COLO668 (cell line): ENCODE results near the gene NCK2.
A peak's percentile ranks its signal among the peaks of the same experiment; 100 is the strongest.

Source experiments
- DNase-seq: peaks from one replicate; lab custom pipeline; 2025; ENCODE audit not compliant: unreplicated experiment; lab: John Stamatoyannopoulos, UW

Gene NCK2

DNA sequence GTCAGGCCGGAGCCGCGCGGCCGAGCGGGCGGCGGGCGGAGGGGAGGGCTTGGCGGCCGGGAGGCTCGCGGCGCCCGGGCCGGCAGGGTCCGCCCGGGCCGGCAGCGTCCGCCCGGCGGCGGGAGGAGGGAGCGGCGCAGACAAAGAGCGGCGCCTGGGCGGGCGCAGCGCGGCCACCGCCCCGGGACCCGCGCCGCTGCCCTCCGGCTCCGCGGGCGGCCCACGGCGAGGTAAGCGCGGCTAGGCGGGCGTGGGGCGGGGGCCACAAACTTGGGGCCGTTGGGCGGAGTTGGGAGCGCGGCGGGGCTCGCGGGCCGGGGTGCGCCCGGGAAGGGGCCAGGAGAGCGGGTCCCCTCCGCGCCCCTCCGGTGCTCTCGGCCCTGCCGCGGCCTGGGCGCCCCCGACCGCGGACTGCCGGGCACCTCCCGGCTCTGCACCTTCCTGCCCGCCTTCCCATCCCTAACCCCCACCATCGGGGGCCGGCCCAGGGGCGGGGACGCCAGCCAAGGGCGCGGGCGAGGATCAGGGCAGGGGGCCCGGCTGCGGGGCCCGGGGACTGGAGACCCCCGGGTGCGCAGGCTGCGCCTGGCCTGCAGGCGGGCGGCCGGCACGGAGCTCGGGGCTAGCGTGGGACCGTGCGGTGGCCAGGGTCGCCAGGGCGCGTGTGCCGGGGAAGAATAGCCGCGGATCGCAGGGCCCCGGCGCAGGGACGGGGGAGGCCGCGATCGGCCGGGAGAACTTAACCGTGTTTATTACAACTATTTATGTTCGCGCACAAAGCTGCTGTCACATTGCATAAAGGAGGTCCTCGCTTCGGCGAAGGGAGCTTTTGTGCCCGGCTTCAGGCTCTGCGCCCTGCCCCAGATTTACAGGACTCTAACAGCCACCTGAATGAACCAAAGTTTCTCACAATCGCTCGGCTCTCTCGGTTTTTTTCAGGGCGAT is at the start of gene NCK2:
NCK2 (plus strand) TSS at position 4 of the 945 bp plus-strand sequence. CDS start 110,152 bp downstream, outside the sequence.
- peak; percentile 64 for DNase-seq

DNA sequence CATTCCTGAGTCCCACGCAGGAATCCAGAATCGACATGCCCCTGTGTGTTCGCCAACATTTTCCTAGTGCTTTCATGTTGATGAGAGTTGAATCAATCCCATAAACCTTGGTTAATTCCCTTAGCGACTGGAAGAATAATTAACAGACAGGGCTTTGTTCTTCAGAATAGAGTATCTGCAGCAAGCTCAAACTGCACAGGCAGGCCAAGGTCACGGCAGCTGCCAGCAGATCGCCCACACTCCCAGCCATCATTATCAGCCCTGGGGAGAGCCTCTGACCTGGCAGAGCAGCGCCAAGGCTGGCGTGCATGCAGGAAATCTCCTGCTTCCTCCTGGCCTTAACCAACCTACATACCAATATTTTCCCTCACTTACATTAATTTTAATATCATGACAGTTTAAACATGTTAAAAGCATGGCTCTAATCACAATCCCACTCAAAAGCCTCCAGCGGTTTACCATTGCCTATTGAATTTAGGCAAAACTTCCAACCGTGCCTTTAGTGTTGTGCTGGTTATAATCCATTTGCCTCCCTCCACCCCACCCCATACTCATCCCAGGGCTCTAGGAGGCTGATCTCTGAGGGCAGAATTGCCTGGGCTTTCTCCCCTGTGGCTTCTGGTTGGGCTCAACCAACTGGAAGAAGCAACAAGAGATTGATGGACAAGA is 46.8 kb upstream of the NCK2 start:
- no peak for DNase-seq

DNA sequence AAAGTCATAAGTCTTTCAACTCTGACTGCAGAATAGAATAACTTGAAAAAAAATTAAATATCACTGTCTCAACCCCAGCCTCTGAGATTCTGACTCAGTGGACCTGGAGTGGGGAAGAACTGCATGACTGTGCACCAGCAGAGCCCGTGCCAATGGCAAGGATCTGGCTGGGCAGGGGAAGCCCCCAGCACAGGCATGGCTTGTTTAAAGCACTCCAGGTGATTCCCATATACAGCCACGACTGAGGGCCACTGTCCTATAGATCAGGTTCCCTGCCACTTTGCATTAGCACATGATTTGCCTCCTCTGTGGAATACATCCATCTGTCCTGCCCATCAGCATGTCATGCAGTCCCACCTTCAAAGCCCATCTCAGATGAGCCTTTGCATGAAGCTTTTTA is 45.9 kb upstream of the NCK2 start:
- no peak for DNase-seq

DNA sequence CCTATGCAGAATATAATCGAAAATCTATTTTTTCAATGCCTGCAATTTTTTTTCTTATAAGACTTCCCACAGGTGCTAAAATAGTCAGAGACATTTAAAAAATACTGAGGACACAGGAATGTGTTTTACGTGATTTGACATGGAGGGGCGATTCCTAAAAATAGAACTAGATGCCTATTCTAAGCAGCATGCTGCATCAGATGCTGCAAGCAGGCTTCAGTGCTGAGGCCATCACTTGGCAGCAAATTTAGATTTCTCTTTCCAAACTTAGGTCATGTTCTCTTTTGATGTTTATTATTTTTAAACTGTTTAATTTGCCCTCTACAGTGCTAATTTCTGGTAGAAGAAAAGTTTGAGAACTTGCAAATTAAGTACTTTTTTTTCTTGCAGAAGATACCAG is 43.7 kb upstream of the NCK2 start:
- DNase-seq, result no peak

DNA sequence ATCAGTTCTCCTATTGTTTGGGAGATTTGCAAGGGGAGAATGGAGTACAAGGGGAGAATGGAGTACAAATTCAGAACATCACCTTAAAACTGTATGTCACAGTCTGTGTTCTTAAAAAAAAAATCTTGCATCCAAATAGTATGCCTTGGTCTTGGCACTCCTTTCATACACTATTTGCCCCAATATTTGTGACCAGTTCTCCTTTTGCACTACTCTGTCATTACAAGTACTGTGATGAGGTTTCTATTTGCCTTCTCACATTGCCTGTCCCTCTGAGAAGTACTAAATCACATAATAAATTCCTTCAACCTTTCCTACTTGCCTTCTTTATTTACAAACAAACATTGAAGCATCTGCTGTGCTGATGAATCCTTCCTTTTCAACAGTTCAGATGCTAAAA is 36.0 kb upstream of the NCK2 start:
- DNase-seq, result no peak

DNA sequence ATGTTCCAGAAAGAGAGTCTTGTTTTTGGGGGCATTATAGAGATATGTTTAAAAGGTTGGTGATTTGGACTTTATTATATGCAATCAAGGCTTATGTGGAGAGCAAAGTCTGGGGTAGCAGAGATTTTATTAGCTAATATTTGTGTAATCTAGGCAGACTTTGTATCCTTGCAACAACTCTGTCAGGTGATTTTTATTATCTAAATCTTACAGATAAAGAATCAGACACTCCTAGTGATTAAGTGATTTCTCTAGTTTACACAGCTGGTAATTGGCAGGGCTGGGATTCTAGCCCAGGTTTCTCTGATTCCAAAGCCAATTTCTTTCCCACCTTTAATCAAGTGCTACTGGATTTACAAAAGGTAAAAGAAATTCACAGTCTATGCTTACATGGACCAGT is 33.3 kb upstream of the NCK2 start:
- no peak for DNase-seq

DNA sequence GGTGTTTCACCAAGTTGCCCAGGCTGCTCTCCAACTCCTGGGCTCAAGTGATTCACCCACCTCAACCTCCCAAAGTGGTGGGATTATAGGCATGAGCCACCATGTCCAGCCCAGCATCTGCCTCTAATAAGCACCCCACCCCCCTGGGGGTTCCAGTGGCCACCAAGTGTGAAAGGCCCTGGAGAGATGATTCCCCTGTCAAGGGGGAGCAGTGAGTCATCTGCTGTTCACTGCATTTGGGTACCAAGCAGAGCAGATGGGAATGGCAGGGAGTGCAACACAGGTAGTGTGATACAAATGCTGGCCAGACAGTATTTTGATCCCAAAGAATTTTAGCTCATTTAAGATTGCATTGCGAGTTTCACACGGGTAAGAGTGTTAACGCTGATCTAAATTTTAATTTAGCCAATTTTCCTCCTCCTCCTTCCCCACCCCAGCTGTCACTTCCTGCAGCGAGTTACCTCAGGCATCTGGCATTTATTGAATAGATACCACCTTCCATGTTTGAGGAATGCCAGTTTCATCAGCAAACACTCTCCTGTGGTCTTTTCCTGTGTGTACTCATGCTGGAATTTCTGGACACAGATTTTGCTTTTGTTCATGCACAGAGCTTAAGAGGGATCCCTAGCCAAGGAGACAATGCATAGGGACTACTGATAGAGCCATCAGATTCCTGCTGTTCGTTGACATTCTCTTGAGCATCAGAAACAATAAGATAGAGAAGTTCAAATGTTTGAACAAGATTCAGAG is 32.4 kb upstream of the NCK2 start:
- DNase-seq, result peak; percentile 24

DNA sequence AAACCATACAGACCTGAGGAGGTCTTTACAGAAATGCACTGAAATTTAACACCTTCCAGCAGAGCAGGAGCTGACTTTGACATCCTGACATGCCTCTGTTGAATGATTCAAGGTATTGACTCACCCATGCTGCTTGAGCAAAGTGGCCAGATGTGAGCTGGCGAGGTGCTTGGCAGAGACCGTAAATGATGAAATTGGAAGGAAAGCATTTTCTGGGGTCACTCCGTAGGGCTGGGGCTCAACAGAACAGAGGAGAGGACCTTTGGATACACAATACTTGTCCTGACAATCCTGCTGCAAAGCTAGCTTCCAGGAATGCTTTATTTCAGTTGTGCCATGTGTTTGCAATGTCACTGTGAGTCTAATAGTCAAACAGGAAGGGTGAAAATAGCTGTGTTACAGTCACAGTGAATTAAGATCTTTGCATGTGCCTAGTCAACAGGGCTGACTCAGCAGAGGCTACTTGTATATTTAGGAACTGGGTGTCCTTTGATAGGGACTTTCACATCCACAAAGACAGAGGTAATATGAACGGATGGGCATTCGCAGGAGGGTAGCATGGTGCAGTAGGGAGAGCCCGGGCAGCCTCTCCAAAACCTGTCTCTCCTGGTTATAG is 31.6 kb upstream of the NCK2 start:
- no peak for DNase-seq

DNA sequence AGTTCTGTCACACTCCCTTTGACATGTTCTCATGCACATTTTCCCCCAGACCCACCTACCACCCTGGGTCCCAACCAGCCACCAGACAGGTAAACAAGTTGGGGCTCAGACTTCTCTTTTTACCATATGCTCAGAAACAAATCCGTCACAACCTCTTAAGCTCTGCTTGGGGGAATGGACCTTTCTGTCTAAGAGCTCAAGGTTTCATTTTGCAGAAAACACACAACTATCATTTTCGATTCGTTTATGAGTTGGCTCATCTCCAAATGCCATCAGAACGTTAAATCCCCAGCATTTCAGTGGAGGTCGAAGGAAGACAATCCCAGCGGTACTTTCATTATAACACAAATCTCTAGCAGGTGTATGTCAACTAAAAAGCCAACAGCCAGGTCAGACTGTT is 30.6 kb upstream of the NCK2 start:
- no peak for DNase-seq

DNA sequence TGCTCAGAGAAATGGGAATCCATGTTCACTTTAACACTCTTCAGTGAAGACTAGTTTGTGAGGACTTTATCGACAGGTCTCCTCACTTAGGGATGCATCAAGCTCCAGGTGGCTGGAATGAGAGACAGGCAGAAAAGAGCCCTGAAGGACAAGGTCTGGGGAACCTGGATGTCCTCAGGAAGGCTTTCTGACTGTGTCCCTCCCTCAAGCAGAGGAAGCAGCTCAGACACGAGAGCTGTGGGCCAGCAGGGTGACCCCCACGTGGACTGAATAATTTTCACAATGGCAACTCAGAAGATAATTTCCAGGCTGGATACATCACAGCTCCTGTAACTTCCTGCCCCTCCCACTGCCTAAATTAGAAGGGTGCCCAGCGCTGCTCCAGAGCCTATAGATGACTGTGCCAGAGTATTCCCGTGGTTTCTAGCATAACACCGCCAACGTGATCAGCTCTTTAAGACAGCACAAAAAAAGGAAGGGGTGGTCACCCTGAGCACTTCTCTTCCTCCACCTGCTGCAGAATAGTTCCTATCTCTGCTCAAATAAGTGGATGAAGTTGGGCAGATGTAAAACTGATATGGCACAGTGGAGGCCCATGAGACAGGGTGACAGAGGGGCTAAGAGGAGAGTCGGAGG is 25.7 kb upstream of the NCK2 start:
- no peak for DNase-seq

DNA sequence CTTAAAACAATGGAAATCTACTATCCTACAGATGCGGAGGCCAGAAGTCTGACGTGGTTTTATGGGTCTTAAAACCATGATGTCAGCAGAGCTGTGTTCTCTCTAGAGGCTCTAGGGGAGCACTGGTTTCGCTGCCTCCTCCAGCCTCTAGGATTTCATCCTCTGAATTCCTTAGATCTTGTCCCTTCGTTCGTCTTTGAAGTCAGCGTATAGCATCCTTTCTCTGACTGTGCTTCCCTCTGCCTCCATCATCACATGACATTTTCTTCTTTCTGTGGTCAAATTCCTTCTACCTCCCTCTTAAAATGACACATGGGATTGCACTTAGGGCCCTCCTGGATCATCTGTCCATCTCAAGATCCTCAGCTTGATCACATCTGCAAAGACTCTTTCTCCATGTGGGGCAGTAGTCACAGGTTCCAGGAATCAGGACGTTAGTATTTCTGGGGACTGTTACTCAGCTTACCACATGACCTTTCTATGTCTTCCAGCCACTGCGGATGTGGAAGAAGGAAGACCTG is 22.7 kb upstream of the NCK2 start:
- no peak for DNase-seq

DNA sequence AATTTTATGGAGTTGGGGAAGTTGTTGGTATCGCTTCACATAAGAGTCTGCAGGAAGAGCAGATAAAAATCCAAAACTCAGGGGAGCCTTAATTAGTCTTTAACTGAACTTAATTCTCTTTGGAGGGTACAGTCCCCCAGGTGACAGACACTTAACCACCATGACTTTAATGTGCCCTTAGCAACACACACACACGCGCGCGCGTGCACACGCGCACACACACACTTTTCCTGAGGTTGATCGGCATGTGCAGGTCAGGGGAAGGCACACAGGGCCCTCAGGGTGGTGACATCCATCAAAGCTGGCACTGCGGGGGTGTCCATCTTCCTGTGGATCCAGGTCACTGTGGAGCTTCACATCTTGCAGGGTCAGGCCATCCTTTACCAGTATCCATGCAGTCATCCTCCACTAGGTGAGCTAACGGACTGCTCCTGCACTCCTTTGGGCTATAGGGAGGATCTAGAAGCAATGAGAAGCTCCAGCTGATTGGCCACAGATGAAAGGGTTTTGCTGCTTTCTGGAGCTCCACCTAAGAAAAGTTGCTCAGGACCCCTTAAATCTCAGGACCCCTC is 21.9 kb upstream of the NCK2 start:
- DNase-seq, result no peak

DNA sequence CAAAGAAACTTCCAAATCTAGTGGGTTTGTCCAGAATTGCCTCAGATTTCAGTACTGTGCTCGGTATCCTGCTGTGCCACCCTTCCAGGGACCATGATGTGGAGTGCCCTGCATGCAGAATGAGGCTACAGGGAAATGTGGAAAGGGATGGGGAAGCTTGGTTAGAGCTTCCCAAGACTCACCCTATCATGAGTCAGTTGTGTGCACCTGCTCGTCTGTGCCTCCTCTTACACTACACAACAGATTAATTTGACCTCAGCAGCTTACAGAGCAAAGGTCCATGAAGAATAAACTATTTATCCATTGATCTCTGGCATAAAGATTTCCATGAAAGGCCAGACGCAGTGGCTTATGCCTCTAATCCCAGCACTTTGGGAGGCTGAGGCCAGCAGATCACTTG is 21.3 kb upstream of the NCK2 start:
- no peak for DNase-seq

DNA sequence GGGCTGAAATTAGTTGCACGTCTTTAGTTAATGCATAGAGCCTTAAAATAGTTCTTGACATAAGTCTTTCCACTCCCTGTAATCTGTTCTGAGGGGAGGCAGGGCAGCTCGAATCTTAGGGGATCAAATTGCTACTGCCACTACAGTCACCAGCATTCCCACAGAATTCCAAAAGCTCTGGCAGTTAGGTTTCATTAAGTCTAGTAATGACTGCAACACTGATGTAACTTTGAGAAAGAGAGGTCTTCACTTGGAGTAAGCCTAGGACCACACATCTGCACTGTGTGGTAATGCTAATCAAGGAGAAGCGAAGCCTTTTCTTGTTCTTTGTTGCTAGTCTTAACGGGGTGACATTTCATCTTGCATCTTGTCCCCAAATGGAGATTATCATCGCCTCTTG is 19.3 kb upstream of the NCK2 start:
- no peak for DNase-seq

DNA sequence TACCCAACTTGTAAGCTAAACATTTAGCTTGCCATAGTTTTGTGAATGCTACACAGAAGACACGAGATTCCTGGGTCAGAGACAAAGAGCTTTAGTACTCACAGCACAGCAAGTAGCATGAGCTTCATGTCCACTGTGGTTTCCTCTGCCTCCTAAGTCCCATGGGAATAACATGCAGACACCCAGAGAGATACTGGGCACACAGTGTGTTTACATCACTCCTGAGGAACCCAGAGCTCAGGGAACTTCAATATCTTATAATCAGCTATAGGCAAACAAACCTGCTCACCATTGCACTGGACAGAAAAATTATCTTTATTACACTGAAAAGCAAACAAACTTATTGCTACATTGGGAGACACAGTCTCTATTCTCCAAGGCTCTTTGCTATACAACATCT is 14.5 kb upstream of the NCK2 start:
- no peak for DNase-seq

DNA sequence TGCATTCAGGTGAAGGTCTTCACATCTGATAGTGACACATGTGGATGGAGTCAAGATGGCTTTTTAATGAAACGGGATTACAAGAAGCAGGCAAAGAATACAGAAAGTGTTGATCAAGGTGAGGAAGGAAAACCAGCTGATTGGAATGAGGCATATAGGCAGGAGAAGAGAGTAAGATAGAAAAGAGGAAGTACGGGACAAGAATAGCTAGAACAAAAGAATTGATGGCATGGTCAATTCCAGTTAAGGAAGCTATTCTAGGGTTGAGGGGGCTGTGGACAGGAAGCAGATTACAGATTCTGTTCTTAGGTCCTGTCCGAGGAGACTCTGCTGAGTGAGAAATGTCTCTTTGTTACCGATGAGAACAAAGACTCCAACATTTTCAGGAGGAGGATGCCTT is 13.2 kb upstream of the NCK2 start:
- DNase-seq, result no peak

DNA sequence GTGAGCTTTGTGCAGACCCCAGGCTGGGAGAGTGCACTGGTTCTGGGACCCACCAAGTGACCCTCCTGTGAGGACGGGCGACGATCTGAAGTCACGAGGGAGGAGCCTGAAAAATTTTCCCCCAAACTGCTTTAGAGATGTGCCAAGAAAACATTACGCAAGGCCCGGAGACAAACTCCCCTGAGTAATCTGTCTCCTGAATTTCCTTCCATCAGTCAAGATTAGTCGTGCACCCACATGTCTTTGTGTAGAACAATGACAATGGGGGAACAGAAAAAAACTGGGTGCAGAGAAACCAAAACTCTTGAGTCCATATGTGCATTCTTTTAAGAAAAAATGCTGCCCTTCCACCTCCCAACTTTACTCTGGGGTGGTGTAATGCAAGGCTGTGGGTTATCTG is 12.6 kb upstream of the NCK2 start:
- no peak for DNase-seq

DNA sequence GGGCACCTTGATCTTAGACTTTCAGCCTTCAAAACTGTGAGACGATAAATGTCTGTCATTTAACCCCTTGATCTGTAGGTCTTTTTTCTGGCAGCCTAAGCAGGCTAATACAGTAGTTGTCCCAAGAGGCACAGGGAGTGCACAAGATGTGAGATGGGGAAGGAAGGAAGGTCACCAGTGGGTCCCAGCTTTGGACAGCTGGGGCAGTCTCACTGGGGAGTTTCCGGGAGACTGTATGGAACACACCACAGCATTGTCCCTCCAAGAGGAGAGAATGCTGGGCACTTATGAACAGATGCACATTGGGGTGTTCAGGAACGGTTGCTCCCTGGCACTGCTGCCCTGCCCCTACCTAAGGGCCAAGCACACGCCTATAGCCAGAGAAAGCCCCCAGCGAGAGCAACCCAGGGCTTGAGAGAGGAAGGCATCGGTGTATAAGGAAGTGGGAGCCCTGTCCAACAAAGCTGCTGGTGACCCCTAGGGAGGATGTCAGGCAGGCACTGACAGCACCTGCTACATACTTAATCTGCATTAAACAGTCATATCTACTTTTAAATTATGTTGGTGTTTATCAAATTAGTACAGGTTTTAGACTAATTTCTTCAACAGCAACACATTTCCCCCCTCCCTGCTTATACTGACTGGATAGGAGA is 11.6 kb upstream of the NCK2 start:
- DNase-seq, result no peak

DNA sequence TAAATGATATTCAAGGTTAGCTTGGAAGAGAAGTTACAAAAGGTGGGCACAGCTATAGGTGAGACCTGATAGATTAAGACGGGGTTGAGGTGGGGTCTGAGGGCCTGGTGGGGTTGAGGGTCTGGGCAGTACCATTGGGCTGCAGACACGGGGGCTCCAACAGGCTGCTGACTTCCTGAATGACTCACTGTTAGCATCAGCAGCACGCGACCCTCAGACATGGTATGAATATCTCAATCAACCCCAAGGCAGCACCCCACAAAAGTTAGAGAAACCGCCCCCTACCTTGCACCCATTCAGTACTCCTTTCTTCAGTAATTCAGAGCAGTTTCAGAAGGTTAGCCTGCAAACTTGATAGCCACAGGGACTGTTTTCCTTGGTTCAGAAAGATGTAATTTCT is 10.8 kb upstream of the NCK2 start:
- no peak for DNase-seq
